SK-N-MC (cell line): ENCODE measurements around the gene STYXL1.

Experiments used
- DNase-seq: peaks from one replicate; pipeline ENCODE4 v3.0.0-alpha.2; 2011; ENCODE audit warnings: low read depth, low spot score
- H3K27ac ChIP-seq: fragments of 200-600 bp; sonication (generic); 2 replicates; pipeline ENCODE4 v1.5.1; 2016; ENCODE audit warnings: mixed run types
- H3K36me3 ChIP-seq: fragments of 200-600 bp; sonication (generic); 2 replicates; pipeline ENCODE4 v1.6.1; 2017; ENCODE audit warnings: antibody characterized with exemption, low read length, mixed read lengths; ENCODE audit not compliant: insufficient read depth
- H3K4me3 ChIP-seq: fragments of 200-600 bp; sonication (generic); 2 replicates; pipeline ENCODE4 v1.5.1; 2016
- H3K9ac ChIP-seq: fragments of 200-600 bp; sonication (generic); 2 replicates; pipeline ENCODE4 v1.8.0; 2017; ENCODE audit warnings: mixed run types, mixed read lengths; ENCODE audit not compliant: insufficient read length
- H3K9me3 ChIP-seq: fragments of 200-600 bp; sonication (generic); 2 replicates; pipeline ENCODE4 v1.6.1; 2017; ENCODE audit warnings: low read depth, mild to moderate bottlenecking, antibody characterized with exemption, low read length, moderate library complexity, mixed read lengths
- EZH2 ChIP-seq: fragments of 200-600 bp; sonication (generic); IDR thresholded peaks from one replicate; pipeline ENCODE4 v1.6.1; 2017; ENCODE audit warnings: antibody characterized with exemption
- FOXP2 ChIP-seq: optimal IDR thresholded peaks from 2 replicates; pipeline ENCODE3; 2011; ENCODE audit warnings: mild to moderate bottlenecking, moderate library complexity; ENCODE audit not compliant: insufficient read depth; ENCODE audit errors: extremely low read length, control extremely low read depth
- POLR2AphosphoS5 ChIP-seq: IDR thresholded peaks from 2 replicates; pipeline ENCODE4 v1.6.1; 2012; ENCODE audit warnings: mild to moderate bottlenecking, low read depth, low read length, borderline replicate concordance

The STYXL1 gene

GRCh38 chr7:75963381-75963995 lies 84.3 kb downstream of the STYXL1 start:
- H3K4me3 ChIP-seq = no peak overlapping the region
- no peaks in the 10 kb centered on the region for H3K36me3 ChIP-seq
- H3K9ac ChIP-seq = no peak overlapping the region
- TF ChIP-seq POLR2AphosphoS5 = no peak
- TF ChIP-seq FOXP2 = no peak
- no peak for TF ChIP-seq EZH2
- no peaks in the 10 kb centered on the region for H3K9me3 ChIP-seq
- H3K27ac ChIP-seq = no peak overlapping the region
- DNase-seq = no peak

DNA sequence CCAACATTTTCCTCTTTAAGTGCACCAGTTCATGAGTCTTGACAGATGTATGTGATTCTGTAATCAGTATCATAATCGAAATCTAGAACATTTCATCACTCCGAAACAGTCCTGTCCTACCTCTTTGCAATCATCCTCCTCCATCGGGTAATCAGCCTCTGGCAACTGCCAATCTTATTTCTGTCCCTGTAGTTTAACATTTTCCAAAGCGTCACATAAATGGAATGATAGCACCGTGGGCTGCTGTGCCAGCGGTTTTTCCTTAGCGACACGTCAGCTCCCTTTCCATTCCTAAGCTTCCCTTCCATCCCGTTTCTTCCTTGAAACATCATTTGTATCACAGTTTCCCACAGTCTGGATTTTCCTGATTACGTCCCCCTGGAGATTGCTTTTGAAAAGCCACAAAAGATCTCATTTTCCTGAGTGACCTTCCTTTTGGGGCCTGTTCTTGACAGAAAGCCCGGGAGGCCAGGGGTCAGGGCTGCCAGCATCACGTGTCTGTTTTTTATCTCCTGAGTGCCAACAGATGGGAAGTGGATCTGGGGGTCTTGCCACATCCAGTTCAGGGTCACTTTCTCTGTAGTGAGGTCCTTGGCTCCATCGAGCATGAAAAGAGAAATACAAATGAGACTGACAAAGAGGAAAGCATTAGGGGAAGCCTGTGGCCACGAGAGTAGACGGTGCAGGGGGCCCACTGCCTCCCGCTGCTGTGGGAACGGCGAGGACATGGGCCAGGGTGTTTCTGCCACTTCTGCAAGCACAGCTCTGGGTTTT lies 85.0 kb downstream of the STYXL1 start:
- Histone ChIP-seq H3K27ac (no peak overlapping the region), H3K4me3 (no peak overlapping the region), H3K9ac (no peak overlapping the region), H3K36me3 (peaks cover 3% of the 10 kb centered on the region; the same call in 1 of the 2 replicates), H3K9me3 (no peaks in the 10 kb centered on the region)
- no peak for TF ChIP-seq EZH2
- TF ChIP-seq FOXP2 = no peak
- TF ChIP-seq POLR2AphosphoS5 = no peak
- DNase-seq = no peak

GRCh38 chr7:75961218-75961617 lies 86.6 kb downstream of the STYXL1 start:
- Histone ChIP-seq H3K27ac (no peak overlapping the region), H3K9ac (no peak overlapping the region), H3K9me3 (no peaks in the 10 kb centered on the region), H3K4me3 (no peak overlapping the region), H3K36me3 (peaks cover 6% of the 10 kb centered on the region; the same call in 1 of the 2 replicates)
- TF ChIP-seq EZH2 = no peak
- no peak for TF ChIP-seq FOXP2
- no peak for TF ChIP-seq POLR2AphosphoS5
- DNase-seq = no peak

DNA sequence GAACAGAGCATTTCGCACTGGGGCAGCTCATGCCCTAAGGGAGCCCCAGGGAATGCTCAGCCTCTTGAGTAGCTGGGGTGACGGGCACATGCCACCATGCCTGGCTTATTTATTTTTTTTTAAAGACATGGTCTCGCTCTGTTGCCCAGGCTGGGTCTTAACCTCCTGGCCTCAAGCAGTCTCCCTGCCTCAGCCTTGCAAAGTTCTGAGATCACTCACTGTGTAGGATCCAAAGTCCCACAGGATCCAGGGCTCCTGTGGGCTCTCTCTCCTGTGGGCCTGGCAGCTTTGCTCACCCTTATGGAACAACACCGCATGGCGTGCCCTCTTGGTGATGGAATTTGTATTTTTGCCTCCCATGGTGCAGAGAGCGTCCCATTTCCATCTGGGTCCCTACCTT lies 87.4 kb downstream of the STYXL1 start:
- H3K4me3 ChIP-seq = no peak overlapping the region
- TF ChIP-seq EZH2 (no peak), POLR2AphosphoS5 (no peak), FOXP2 (no peak)
- no peak overlapping the region for H3K9ac ChIP-seq
- H3K9me3 ChIP-seq = no peaks in the 10 kb centered on the region
- no peak overlapping the region for H3K27ac ChIP-seq
- peaks cover 6% of the 10 kb centered on the region; the same call in 1 of the 2 replicates for H3K36me3 ChIP-seq
- no peak for DNase-seq

- Histone ChIP-seq H3K9ac (no peak overlapping the region), H3K27ac (no peak overlapping the region), H3K4me3 (no peak overlapping the region), H3K36me3 (peaks cover 9% of the 10 kb centered on the region), H3K9me3 (no peaks in the 10 kb centered on the region)
- TF ChIP-seq FOXP2 (no peak), POLR2AphosphoS5 (no peak), EZH2 (no peak)
- DNase-seq = no peak
These were observed 88.8 kb downstream of the STYXL1 start for GRCh38 chr7:75958802-75959543.

- no peak for DNase-seq
- no peak overlapping the region for H3K4me3 ChIP-seq
- no peak for TF ChIP-seq POLR2AphosphoS5
- TF ChIP-seq EZH2 = no peak
- TF ChIP-seq FOXP2 = no peak
- no peak overlapping the region for H3K9ac ChIP-seq
- H3K27ac ChIP-seq = no peak overlapping the region
- no peaks in the 10 kb centered on the region for H3K9me3 ChIP-seq
- peaks cover 11% of the 10 kb centered on the region for H3K36me3 ChIP-seq
These were observed 90.6 kb downstream of the STYXL1 start for GRCh38 chr7:75957021-75957736.

DNA sequence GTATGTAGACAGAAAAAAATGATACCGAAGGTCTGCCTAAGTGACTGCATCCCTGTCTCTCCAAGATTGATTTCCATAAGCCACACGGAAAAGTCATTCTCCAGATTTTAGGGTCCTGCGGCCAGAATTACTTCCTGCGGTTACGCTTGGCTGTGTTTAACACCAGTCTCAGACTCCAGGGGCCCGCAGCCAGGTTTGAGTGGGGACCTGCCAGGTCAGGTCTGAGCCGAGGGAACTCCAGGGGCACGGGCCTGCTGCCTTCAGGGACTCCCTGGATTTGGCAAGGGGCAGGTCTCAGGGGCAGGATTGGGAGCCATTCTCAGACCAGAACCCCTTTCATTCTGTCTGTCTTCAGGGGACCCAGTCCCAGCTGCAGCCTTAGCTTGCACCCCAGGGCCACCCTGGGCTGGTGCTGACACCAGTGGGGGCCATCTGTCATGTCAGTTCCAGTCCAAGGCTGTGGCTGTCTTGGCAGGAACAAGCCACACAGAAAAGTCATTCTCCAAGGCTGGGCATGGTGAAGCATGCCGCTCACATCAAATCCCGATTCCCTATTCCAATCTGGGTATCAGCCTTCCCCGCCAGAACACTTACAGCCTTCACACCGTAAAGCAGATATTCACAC lies 92.4 kb downstream of the STYXL1 start:
- no peaks in the 10 kb centered on the region for H3K9me3 ChIP-seq
- no peak overlapping the region for H3K9ac ChIP-seq
- H3K4me3 ChIP-seq = no peak overlapping the region
- H3K36me3 ChIP-seq = peaks cover 11% of the 10 kb centered on the region
- H3K27ac ChIP-seq = no peak overlapping the region
- DNase-seq = no peak
- TF ChIP-seq POLR2AphosphoS5 (no peak), FOXP2 (no peak), EZH2 (no peak)
